Activated CD4-positive, alpha-beta T cell treated with anti-CD3 and anti-CD28 coated beads, Interleukin-2, amount 50 U/mL, for 24 hours (primary cell): ENCODE results near the gene C16orf92.

ENCODE experiments used
- DNase-seq, 2 donors: peaks; one replicate each; pipeline ENCODE4 v3.0.0-alpha.2; 2020; ENCODE audit warnings: low read depth in 1 of 2, low spot score in 1 of 2

The C16orf92 gene

GRCh38 chr16:30054959-30055553, 32.1 kb downstream of the C16orf92 start:
- no peak for DNase-seq

- DNase-seq: no peak
Observed at GRCh38 chr16:30060346-30060745, 37.3 kb downstream of the C16orf92 start.

- no peak for DNase-seq
Observed at GRCh38 chr16:30060836-30061554, 38.0 kb downstream of the C16orf92 start.

GRCh38 chr16:30063278-30063892, 40.4 kb downstream of the C16orf92 start:
- no peak for DNase-seq

GRCh38 chr16:30063893-30064728, 41.1 kb downstream of the C16orf92 start:
- DNase-seq: peak; percentile 50 to 71

GRCh38 chr16:30064729-30065101, 41.7 kb downstream of the C16orf92 start:
- no peak for DNase-seq

- peak; percentile 89 to 95 for DNase-seq
Observed at GRCh38 chr16:30065102-30065942, 42.3 kb downstream of the C16orf92 start, which contains the start of gene ALDOA. TSS of gene ALDOA (plus strand) at chr16:30065760. CDS start at chr16:30066898, 1,138 bp downstream.

GRCh38 chr16:30065943-30066760, 43.2 kb downstream of the C16orf92 start:
- DNase-seq: peak in 1 of 2 donors; percentile 23

- DNase-seq: no peak
Observed at GRCh38 chr16:30066761-30067583, 44.0 kb downstream of the C16orf92 start.

GRCh38 chr16:30067584-30067916, 44.6 kb downstream of the C16orf92 start:
- DNase-seq: no peak

GRCh38 chr16:30068333-30068732, 45.3 kb downstream of the C16orf92 start:
- no peak for DNase-seq

- peak in 1 of 2 donors; percentile 33 for DNase-seq
Observed at GRCh38 chr16:30068750-30069610, 46.0 kb downstream of the C16orf92 start.

GRCh38 chr16:30069611-30070462, 46.8 kb downstream of the C16orf92 start:
- no peak for DNase-seq

GRCh38 chr16:30070490-30070889, 47.5 kb downstream of the C16orf92 start:
- no peak for DNase-seq
